ENCODE measurements around the gene IL31RA. TPM values are rescaled to one million over a fixed set of nuclear protein-coding genes. Genes with fewer than 3 reads are reported as not detected.

IL31RA gene
- total and polyA plus RNA-seq, 2 experiments from 2014 or later: not detected

DNA sequence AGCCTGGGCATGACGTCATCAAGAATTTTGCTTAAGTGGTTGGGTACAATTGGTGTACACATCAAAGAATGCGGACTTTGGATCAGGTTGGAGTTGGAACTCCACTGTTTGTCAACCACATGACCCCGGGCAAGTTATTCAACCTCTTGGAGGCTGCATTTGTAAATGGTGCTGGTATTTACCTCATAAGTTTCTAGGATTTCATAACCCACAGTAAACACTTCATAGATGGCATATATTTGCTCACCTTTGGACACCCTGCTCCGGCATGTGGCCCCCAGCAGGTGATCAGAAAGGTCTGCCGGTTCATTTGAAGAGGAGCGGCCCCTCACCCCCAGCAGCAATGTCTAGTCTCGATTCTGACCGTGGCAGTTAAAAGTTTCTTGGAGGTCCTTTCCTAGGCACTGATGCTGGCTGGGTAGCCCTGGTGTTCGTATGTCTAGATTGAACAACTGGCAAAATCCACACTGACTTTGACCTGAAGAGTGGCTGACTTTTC, 83.0 kb downstream of the IL31RA start:
- H3K27ac Mint-ChIP-seq: no peak overlapping the region
- H3K27ac ChIP-seq (ENCODE audit: low read depth): no peak overlapping the region
- no peaks in the 10 kb centered on the region for H3K4me1 Mint-ChIP-seq
- no peak overlapping the region for H3K4me2 ChIP-seq
- H3K4me3 Mint-ChIP-seq: no peak overlapping the region
- H3K4me3 ChIP-seq: no peak overlapping the region
- no peaks in the 10 kb centered on the region for H3K36me3 Mint-ChIP-seq (ENCODE audit: low read depth)
- H4K20me1 ChIP-seq (replicated peaks; ENCODE audit: insufficient read depth): no peaks in the 10 kb centered on the region
- H3K27me3 ChIP-seq (ENCODE audit: insufficient read depth): no peaks in the 10 kb centered on the region
- ATAC-seq (no peak), DNase-seq (ENCODE audit: low spot score) (no peak)
- H3K27me3 Mint-ChIP-seq (ENCODE audit: insufficient read depth, low read depth, poor library complexity): peaks cover 4% of the 10 kb centered on the region
- H3K9me2 ChIP-seq (ENCODE audit: insufficient read depth): no peaks in the 10 kb centered on the region
- no peaks in the 10 kb centered on the region for H3K79me2 ChIP-seq (replicated peaks; ENCODE audit: insufficient read depth)
- no peaks in the 10 kb centered on the region for H3K36me3 ChIP-seq (ENCODE audit: insufficient read depth)
- H3F3A ChIP-seq (replicated peaks; ENCODE audit: low read depth): no peaks in the 10 kb centered on the region
- no peak for TF ChIP-seq ZNF331 (CRISPR knock-in tag; IDR thresholded peaks at IDR 0.05; ENCODE audit: low read depth)
- TF ChIP-seq, protein P1, sequence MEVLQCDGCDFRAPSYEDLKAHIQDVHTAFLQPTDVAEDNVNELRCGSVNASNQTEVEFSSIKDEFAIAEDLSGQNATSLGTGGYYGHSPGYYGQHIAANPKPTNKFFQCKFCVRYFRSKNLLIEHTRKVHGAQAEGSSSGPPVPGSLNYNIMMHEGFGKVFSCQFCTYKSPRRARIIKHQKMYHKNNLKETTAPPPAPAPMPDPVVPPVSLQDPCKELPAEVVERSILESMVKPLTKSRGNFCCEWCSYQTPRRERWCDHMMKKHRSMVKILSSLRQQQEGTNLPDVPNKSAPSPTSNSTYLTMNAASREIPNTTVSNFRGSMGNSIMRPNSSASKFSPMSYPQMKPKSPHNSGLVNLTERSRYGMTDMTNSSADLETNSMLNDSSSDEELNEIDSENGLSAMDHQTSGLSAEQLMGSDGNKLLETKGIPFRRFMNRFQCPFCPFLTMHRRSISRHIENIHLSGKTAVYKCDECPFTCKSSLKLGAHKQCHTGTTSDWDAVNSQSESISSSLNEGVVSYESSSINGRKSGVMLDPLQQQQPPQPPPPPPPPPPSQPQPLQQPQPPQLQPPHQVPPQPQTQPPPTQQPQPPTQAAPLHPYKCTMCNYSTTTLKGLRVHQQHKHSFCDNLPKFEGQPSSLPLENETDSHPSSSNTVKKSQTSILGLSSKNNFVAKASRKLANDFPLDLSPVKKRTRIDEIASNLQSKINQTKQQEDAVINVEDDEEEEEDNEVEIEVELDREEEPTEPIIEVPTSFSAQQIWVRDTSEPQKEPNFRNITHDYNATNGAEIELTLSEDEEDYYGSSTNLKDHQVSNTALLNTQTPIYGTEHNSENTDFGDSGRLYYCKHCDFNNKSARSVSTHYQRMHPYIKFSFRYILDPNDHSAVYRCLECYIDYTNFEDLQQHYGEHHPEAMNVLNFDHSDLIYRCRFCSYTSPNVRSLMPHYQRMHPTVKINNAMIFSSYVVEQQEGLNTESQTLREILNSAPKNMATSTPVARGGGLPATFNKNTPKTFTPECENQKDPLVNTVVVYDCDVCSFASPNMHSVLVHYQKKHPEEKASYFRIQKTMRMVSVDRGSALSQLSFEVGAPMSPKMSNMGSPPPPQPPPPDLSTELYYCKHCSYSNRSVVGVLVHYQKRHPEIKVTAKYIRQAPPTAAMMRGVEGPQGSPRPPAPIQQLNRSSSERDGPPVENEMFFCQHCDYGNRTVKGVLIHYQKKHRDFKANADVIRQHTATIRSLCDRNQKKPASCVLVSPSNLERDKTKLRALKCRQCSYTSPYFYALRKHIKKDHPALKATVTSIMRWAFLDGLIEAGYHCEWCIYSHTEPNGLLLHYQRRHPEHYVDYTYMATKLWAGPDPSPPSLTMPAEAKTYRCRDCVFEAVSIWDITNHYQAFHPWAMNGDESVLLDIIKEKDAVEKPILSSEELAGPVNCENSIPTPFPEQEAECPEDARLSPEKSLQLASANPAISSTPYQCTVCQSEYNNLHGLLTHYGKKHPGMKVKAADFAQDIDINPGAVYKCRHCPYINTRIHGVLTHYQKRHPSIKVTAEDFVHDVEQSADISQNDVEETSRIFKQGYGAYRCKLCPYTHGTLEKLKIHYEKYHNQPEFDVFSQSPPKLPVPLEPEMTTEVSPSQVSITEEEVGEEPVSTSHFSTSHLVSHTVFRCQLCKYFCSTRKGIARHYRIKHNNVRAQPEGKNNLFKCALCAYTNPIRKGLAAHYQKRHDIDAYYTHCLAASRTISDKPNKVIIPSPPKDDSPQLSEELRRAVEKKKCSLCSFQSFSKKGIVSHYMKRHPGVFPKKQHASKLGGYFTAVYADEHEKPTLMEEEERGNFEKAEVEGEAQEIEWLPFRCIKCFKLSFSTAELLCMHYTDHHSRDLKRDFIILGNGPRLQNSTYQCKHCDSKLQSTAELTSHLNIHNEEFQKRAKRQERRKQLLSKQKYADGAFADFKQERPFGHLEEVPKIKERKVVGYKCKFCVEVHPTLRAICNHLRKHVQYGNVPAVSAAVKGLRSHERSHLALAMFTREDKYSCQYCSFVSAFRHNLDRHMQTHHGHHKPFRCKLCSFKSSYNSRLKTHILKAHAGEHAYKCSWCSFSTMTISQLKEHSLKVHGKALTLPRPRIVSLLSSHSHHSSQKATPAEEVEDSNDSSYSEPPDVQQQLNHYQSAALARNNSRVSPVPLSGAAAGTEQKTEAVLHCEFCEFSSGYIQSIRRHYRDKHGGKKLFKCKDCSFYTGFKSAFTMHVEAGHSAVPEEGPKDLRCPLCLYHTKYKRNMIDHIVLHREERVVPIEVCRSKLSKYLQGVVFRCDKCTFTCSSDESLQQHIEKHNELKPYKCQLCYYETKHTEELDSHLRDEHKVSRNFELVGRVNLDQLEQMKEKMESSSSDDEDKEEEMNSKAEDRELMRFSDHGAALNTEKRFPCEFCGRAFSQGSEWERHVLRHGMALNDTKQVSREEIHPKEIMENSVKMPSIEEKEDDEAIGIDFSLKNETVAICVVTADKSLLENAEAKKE (CRISPR knock-in tag; IDR thresholded peaks at IDR 0.05): no peak
- TF ChIP-seq POLR2AphosphoS5 (IDR thresholded peaks at IDR 0.05; ENCODE audit: low read depth): no peak
- TF ChIP-seq JUNB (IDR thresholded peaks at IDR 0.05; ENCODE audit: unreplicated experiment): no peak
- TF ChIP-seq STAT1 (IDR thresholded peaks at IDR 0.05; ENCODE audit: unreplicated experiment): no peak
- no peak for TF ChIP-seq ZNF114 (CRISPR knock-in tag; IDR thresholded peaks at IDR 0.05)
- TF ChIP-seq NANOG (IDR thresholded peaks at IDR 0.05; ENCODE audit: borderline replicate concordance): no peak
- TF ChIP-seq CREB1 (CRISPR knock-in tag; IDR thresholded peaks at IDR 0.05; ENCODE audit: low read depth): no peak
- TF ChIP-seq, protein P2, sequence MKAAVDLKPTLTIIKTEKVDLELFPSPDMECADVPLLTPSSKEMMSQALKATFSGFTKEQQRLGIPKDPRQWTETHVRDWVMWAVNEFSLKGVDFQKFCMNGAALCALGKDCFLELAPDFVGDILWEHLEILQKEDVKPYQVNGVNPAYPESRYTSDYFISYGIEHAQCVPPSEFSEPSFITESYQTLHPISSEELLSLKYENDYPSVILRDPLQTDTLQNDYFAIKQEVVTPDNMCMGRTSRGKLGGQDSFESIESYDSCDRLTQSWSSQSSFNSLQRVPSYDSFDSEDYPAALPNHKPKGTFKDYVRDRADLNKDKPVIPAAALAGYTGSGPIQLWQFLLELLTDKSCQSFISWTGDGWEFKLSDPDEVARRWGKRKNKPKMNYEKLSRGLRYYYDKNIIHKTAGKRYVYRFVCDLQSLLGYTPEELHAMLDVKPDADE (IDR thresholded peaks at IDR 0.05): no peak
- TF ChIP-seq, protein P3, sequence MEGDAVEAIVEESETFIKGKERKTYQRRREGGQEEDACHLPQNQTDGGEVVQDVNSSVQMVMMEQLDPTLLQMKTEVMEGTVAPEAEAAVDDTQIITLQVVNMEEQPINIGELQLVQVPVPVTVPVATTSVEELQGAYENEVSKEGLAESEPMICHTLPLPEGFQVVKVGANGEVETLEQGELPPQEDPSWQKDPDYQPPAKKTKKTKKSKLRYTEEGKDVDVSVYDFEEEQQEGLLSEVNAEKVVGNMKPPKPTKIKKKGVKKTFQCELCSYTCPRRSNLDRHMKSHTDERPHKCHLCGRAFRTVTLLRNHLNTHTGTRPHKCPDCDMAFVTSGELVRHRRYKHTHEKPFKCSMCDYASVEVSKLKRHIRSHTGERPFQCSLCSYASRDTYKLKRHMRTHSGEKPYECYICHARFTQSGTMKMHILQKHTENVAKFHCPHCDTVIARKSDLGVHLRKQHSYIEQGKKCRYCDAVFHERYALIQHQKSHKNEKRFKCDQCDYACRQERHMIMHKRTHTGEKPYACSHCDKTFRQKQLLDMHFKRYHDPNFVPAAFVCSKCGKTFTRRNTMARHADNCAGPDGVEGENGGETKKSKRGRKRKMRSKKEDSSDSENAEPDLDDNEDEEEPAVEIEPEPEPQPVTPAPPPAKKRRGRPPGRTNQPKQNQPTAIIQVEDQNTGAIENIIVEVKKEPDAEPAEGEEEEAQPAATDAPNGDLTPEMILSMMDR (conservative IDR thresholded peaks at IDR 0.05; ENCODE audit: low read depth in 2 of 2): no peak
- TF ChIP-seq, protein P4, sequence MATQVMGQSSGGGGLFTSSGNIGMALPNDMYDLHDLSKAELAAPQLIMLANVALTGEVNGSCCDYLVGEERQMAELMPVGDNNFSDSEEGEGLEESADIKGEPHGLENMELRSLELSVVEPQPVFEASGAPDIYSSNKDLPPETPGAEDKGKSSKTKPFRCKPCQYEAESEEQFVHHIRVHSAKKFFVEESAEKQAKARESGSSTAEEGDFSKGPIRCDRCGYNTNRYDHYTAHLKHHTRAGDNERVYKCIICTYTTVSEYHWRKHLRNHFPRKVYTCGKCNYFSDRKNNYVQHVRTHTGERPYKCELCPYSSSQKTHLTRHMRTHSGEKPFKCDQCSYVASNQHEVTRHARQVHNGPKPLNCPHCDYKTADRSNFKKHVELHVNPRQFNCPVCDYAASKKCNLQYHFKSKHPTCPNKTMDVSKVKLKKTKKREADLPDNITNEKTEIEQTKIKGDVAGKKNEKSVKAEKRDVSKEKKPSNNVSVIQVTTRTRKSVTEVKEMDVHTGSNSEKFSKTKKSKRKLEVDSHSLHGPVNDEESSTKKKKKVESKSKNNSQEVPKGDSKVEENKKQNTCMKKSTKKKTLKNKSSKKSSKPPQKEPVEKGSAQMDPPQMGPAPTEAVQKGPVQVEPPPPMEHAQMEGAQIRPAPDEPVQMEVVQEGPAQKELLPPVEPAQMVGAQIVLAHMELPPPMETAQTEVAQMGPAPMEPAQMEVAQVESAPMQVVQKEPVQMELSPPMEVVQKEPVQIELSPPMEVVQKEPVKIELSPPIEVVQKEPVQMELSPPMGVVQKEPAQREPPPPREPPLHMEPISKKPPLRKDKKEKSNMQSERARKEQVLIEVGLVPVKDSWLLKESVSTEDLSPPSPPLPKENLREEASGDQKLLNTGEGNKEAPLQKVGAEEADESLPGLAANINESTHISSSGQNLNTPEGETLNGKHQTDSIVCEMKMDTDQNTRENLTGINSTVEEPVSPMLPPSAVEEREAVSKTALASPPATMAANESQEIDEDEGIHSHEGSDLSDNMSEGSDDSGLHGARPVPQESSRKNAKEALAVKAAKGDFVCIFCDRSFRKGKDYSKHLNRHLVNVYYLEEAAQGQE (IDR thresholded peaks at IDR 0.05; ENCODE audit: unreplicated experiment): no peak
- no peak for TF ChIP-seq EZH2 (IDR thresholded peaks at IDR 0.05; ENCODE audit: low read depth, unreplicated experiment)
- no peak for TF ChIP-seq EZH2phosphoT487 (IDR thresholded peaks at IDR 0.05; ENCODE audit: unreplicated experiment)
- no peaks in the 10 kb centered on the region for H3K4me1 ChIP-seq (ENCODE audit: insufficient read depth)
- H2AFZ ChIP-seq: no peak overlapping the region
- no peaks in the 10 kb centered on the region; the same call in 2 of the 3 replicates for H3K9me3 Mint-ChIP-seq
